SK-N-SH treated with all-trans-retinoic acid at 6 μM for 48 hours (cell line): ENCODE measurements around the gene AKAP6.

Experiments
- ATAC-seq: fragments of 200-7000 bp; cut with Tn5 transposase; 3 replicates; pipeline ENCODE4 v1.9.1; 2020; ENCODE audit warnings: mild to moderate bottlenecking, moderate library complexity
- ARNTL ChIP-seq: fragments of 450-650 bp; formaldehyde crosslinking; IDR thresholded peaks from 2 replicates; pipeline ENCODE4 v1.5.0; 2020; ENCODE audit warnings: low read depth, mild to moderate bottlenecking, moderate library complexity, borderline replicate concordance
- BACH2 ChIP-seq: fragments of 250-450 bp; sonication (Bioruptor Pico); IDR thresholded peaks from 2 replicates; pipeline ENCODE4 v1.9.0; 2021; ENCODE audit warnings: mild to moderate bottlenecking, borderline replicate concordance
- CSDC2 ChIP-seq: fragments of 250-450 bp; sonication (Bioruptor Pico); IDR thresholded peaks from 2 replicates; pipeline ENCODE4 v1.5.0; 2020; ENCODE audit warnings: mild to moderate bottlenecking, moderate library complexity
- ESRRG ChIP-seq: fragments of 250-450 bp; sonication (Bioruptor Pico); IDR thresholded peaks from 2 replicates; pipeline ENCODE4 v1.6.1; 2021; ENCODE audit warnings: mild to moderate bottlenecking
- GLIS3 ChIP-seq: fragments of 250-450 bp; sonication (Bioruptor Pico); IDR thresholded peaks from 2 replicates; pipeline ENCODE4 v1.5.0; 2020; ENCODE audit warnings: mild to moderate bottlenecking, moderate library complexity
- ISL1 ChIP-seq: fragments of 250-450 bp; sonication (Bioruptor Pico); IDR thresholded peaks from 2 replicates; pipeline ENCODE4 v2.1.2; 2022; ENCODE audit warnings: mild to moderate bottlenecking, moderate library complexity
- PPARA ChIP-seq: fragments of 250-450 bp; sonication (Bioruptor Pico); IDR thresholded peaks from 2 replicates; pipeline ENCODE4 v1.5.0; 2020; ENCODE audit warnings: mild to moderate bottlenecking, borderline replicate concordance
- RARB ChIP-seq: fragments of 250-450 bp; sonication (Bioruptor Pico); IDR thresholded peaks from 2 replicates; pipeline ENCODE4 v1.8.0; 2021; ENCODE audit warnings: mild to moderate bottlenecking, moderate library complexity
- TCF4 ChIP-seq: fragments of 250-450 bp; sonication (Bioruptor Pico); IDR thresholded peaks from 2 replicates; pipeline ENCODE4 v1.8.0; 2021; ENCODE audit warnings: mild to moderate bottlenecking, moderate library complexity, borderline replicate concordance
- TOX ChIP-seq: fragments of 250-450 bp; sonication (Bioruptor Pico); IDR thresholded peaks from 2 replicates; pipeline ENCODE4 v1.8.0; 2021; ENCODE audit warnings: mild to moderate bottlenecking, moderate library complexity, borderline replicate concordance
- ZFP3 ChIP-seq: fragments of 250-450 bp; sonication (Bioruptor Pico); IDR thresholded peaks from 2 replicates; pipeline ENCODE4 v1.5.0; 2020; ENCODE audit warnings: mild to moderate bottlenecking, moderate library complexity
- ZFP30 ChIP-seq: fragments of 450-650 bp; formaldehyde crosslinking; IDR thresholded peaks from 2 replicates; pipeline ENCODE4 v1.5.0; 2022; ENCODE audit warnings: mild to moderate bottlenecking, moderate library complexity
- ZNF565 ChIP-seq: fragments of 450-650 bp; formaldehyde crosslinking; conservative IDR thresholded peaks from 2 replicates; pipeline ENCODE4 v1.5.0; 2020; ENCODE audit warnings: low read depth, mild to moderate bottlenecking, moderate library complexity
- ZNF70 ChIP-seq: fragments of 450-650 bp; formaldehyde crosslinking; IDR thresholded peaks from 2 replicates; pipeline ENCODE4 v1.5.0; 2020; ENCODE audit warnings: mild to moderate bottlenecking, moderate library complexity
- ZNF8 ChIP-seq: fragments of 450-650 bp; formaldehyde crosslinking; IDR thresholded peaks from 2 replicates; pipeline ENCODE4 v1.5.0; 2020; ENCODE audit warnings: mild to moderate bottlenecking, moderate library complexity
- TF ChIP-seq, protein P1 (sequence below): fragments of 250-450 bp; sonication (Bioruptor Pico); IDR thresholded peaks from 2 replicates; pipeline ENCODE4 v1.8.0; 2021; ENCODE audit warnings: low read depth, mild to moderate bottlenecking, moderate library complexity, borderline replicate concordance
- TF ChIP-seq, protein P2 (sequence below): fragments of 250-450 bp; sonication (Bioruptor Pico); IDR thresholded peaks from 2 replicates; pipeline ENCODE4 v1.5.0; 2020; ENCODE audit warnings: mild to moderate bottlenecking, moderate library complexity
- TF ChIP-seq, protein P3 (sequence below): fragments of 250-450 bp; sonication (Bioruptor Pico); IDR thresholded peaks from 2 replicates; pipeline ENCODE4 v1.5.1; 2021; ENCODE audit warnings: mild to moderate bottlenecking, moderate library complexity
- TF ChIP-seq, protein P4 (sequence below): fragments of 250-450 bp; sonication (Bioruptor Pico); IDR thresholded peaks from 2 replicates; pipeline ENCODE4 v1.5.1; 2020; ENCODE audit warnings: low read depth, mild to moderate bottlenecking, moderate library complexity

The AKAP6 gene

DNA sequence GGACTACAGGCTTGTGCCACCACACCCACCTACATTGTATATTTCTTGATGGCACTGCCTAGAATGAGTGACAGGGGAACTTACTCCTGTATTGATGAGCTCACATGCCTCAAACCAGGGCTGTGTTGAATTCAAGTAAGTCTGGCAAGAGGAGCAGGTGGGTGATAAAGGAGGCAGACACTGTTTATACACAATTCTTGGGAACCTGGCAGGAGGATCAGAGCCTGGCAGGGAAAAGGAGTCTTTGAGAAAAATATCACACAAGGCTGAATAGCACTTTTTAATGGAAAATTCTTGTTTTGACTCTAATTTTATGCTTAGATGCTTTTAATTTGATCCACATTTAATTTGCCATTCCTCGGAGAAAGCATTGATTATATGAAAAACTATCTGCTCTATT lies 316.5 kb downstream of the AKAP6 start:
- no peak for TF ChIP-seq ESRRG (CRISPR knock-in tag)
- no peak for TF ChIP-seq TCF4 (CRISPR knock-in tag)
- no peak for TF ChIP-seq ISL1 (CRISPR knock-in tag)
- TF ChIP-seq ZNF8 (CRISPR knock-in tag) = no peak
- TF ChIP-seq, protein P1, sequence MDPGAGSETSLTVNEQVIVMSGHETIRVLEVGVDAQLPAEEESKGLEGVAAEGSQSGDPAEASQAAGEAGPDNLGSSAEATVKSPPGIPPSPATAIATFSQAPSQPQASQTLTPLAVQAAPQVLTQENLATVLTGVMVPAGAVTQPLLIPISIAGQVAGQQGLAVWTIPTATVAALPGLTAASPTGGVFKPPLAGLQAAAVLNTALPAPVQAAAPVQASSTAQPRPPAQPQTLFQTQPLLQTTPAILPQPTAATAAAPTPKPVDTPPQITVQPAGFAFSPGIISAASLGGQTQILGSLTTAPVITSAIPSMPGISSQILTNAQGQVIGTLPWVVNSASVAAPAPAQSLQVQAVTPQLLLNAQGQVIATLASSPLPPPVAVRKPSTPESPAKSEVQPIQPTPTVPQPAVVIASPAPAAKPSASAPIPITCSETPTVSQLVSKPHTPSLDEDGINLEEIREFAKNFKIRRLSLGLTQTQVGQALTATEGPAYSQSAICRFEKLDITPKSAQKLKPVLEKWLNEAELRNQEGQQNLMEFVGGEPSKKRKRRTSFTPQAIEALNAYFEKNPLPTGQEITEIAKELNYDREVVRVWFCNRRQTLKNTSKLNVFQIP = no peak
- TF ChIP-seq BACH2 (CRISPR knock-in tag) = no peak
- ATAC-seq = no peak

DNA sequence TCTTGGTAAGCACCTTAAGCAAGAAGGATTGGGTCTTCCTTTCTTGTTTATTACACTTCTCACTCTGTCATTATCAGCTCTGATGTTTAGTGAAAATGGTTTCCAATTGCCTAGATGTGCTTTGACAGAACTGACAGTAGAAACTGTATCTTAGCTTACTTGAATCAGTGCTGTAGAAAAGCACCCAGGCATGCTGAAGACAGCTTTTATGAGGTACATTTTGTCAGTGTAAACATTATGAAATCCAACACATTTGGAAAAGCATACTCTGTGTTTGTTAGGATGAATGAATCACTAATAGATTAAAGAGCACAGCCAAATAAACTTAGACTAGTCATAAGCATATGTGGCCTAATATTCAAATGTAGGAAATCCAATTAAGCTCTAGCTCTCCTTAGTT lies 319.3 kb downstream of the AKAP6 start:
- peak; percentile 26; the same call in 1 of the 3 replicates for ATAC-seq
- no peak for TF ChIP-seq RARB (CRISPR knock-in tag)
- no peak for TF ChIP-seq ZFP30 (CRISPR knock-in tag)
- no peak for TF ChIP-seq BACH2 (CRISPR knock-in tag)
- TF ChIP-seq ZNF8 (CRISPR knock-in tag) = no peak
- TF ChIP-seq CSDC2 (CRISPR knock-in tag) = no peak
- no peak for TF ChIP-seq ISL1 (CRISPR knock-in tag)
- TF ChIP-seq, protein P2, sequence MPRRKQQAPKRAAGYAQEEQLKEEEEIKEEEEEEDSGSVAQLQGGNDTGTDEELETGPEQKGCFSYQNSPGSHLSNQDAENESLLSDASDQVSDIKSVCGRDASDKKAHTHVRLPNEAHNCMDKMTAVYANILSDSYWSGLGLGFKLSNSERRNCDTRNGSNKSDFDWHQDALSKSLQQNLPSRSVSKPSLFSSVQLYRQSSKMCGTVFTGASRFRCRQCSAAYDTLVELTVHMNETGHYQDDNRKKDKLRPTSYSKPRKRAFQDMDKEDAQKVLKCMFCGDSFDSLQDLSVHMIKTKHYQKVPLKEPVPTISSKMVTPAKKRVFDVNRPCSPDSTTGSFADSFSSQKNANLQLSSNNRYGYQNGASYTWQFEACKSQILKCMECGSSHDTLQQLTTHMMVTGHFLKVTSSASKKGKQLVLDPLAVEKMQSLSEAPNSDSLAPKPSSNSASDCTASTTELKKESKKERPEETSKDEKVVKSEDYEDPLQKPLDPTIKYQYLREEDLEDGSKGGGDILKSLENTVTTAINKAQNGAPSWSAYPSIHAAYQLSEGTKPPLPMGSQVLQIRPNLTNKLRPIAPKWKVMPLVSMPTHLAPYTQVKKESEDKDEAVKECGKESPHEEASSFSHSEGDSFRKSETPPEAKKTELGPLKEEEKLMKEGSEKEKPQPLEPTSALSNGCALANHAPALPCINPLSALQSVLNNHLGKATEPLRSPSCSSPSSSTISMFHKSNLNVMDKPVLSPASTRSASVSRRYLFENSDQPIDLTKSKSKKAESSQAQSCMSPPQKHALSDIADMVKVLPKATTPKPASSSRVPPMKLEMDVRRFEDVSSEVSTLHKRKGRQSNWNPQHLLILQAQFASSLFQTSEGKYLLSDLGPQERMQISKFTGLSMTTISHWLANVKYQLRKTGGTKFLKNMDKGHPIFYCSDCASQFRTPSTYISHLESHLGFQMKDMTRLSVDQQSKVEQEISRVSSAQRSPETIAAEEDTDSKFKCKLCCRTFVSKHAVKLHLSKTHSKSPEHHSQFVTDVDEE (CRISPR knock-in tag) = no peak
- TF ChIP-seq TCF4 (CRISPR knock-in tag) = no peak
- TF ChIP-seq TOX (CRISPR knock-in tag) = no peak
- no peak for TF ChIP-seq ZNF565 (CRISPR knock-in tag)
- TF ChIP-seq GLIS3 (CRISPR knock-in tag) = no peak

DNA sequence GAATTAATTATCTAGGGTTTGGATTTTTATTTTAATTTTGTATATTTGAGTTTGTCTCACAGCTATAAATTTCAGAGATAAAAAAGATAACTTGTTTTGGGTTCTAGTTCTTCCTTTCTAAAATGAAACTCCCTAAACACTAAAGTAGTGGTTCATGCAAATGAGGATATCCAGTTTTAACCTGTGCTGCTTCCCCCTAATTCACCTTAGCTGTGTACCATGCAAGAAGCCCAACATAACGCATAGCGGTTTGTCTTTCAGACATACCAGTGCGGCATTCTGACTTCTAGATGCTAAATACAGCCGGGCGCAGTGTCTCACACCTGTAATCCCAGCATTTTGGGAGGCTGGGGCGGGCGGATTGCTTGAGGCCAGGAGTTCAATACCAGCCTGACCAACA lies 320.9 kb downstream of the AKAP6 start:
- TF ChIP-seq ZNF8 (CRISPR knock-in tag) (no peak), ZNF565 (CRISPR knock-in tag) (no peak), ESRRG (CRISPR knock-in tag) (no peak)
- no peak for ATAC-seq

DNA sequence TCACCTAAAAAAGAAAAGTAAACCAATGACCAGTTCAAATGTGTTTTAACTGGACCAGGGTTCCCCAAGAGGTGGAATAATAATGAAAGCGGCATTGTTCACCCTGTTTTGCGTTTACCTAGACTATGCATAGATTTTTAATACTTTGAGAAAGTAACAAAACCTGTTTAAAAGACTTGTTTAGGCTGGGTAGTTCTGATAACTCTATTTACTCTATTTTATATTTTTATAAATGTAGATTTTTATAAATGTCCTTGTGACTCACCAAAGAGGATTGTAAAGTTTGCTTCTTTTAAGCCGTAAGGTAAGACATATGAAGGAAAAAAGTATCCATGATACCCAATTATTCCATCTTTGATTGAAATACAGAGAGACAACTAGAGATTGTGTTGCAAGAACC lies 321.6 kb downstream of the AKAP6 start:
- no peak for ATAC-seq
- no peak for TF ChIP-seq ARNTL (CRISPR knock-in tag)
- no peak for TF ChIP-seq TOX (CRISPR knock-in tag)
- TF ChIP-seq, protein P3, sequence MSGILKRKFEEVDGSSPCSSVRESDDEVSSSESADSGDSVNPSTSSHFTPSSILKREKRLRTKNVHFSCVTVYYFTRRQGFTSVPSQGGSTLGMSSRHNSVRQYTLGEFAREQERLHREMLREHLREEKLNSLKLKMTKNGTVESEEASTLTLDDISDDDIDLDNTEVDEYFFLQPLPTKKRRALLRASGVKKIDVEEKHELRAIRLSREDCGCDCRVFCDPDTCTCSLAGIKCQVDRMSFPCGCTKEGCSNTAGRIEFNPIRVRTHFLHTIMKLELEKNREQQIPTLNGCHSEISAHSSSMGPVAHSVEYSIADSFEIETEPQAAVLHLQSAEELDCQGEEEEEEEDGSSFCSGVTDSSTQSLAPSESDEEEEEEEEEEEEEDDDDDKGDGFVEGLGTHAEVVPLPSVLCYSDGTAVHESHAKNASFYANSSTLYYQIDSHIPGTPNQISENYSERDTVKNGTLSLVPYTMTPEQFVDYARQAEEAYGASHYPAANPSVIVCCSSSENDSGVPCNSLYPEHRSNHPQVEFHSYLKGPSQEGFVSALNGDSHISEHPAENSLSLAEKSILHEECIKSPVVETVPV (CRISPR knock-in tag) = no peak
- no peak for TF ChIP-seq PPARA
- TF ChIP-seq, protein P4, sequence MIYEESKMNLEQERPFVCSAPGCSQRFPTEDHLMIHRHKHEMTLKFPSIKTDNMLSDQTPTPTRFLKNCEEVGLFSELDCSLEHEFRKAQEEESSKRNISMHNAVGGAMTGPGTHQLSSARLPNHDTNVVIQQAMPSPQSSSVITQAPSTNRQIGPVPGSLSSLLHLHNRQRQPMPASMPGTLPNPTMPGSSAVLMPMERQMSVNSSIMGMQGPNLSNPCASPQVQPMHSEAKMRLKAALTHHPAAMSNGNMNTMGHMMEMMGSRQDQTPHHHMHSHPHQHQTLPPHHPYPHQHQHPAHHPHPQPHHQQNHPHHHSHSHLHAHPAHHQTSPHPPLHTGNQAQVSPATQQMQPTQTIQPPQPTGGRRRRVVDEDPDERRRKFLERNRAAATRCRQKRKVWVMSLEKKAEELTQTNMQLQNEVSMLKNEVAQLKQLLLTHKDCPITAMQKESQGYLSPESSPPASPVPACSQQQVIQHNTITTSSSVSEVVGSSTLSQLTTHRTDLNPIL (CRISPR knock-in tag) = no peak
- TF ChIP-seq, all 23 proteins: peak for 0

DNA sequence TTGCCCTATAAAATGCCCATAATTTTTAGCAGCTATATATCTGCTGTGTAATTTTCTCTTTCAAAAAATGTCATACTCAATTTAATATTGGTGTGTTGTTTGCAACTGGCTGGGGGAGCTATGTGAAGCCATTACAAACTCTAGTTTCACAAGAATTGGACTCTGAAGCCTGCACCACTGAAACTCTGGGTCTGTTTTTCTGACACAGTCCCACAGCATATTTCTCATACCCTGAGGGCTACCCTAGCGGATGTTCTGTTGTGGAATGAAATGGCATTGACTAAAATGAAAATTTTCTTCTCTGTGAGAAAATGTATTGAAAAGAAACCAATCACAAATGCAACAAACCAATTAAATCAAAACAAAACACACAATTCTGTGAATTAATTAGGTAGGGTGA lies 325.0 kb downstream of the AKAP6 start:
- ATAC-seq = no peak
- TF ChIP-seq ZFP3 (CRISPR knock-in tag) (no peak), ZNF70 (CRISPR knock-in tag) (no peak), ZNF565 (CRISPR knock-in tag) (no peak), ESRRG (CRISPR knock-in tag) (no peak), BACH2 (CRISPR knock-in tag) (no peak), PPARA (no peak), GLIS3 (CRISPR knock-in tag) (no peak), RARB (CRISPR knock-in tag) (no peak), ISL1 (CRISPR knock-in tag) (no peak), CSDC2 (CRISPR knock-in tag) (no peak), ARNTL (CRISPR knock-in tag) (no peak)
- TF ChIP-seq, protein P4 (CRISPR knock-in tag) = no peak
- TF ChIP-seq, protein P3 (CRISPR knock-in tag) = no peak
- TF ChIP-seq, protein P1 = no peak
